CD14-positive monocyte (primary cell): ENCODE measurements around the gene CD6. TPM values are rescaled to one million over a fixed set of nuclear protein-coding genes. Genes with fewer than 3 reads are reported as not detected.

ENCODE experiments used
- DNase-seq, 3 donors: peaks; one replicate each; pipeline ENCODE4 v3.0.0-alpha.2; 2011 to 2022
- H2AFZ ChIP-seq: 2 replicates; pipeline ENCODE4 v1.6.0; 2012; ENCODE audit warnings: mild to moderate bottlenecking, low read depth, low read length, inconsistent platforms; ENCODE audit not compliant: insufficient read depth, poor library complexity, severe bottlenecking
- H3K27ac ChIP-seq, 2 donors: 1 replicate in 1 of 2; 2 replicates in 1 of 2; pipeline ENCODE4 v1.5.1; 2012 to 2013; ENCODE audit warnings: low read length in 2 of 2, control low read depth in 1 of 2, inconsistent platforms in 1 of 2, low read depth in 1 of 2, mild to moderate bottlenecking in 1 of 2
- H3K27me3 ChIP-seq, 2 donors: one replicate each; pipeline versions ENCODE4 v1.6.0 to v1.6.1; 2011 to 2013; ENCODE audit warnings: low read length in 2 of 2; ENCODE audit not compliant: control insufficient read depth in 2 of 2, insufficient read depth in 2 of 2
- H3K36me3 ChIP-seq, 2 donors: replicated peaks in 1 of 2; 1 replicate in 1 of 2; 2 replicates in 1 of 2; pipeline versions ENCODE4 v1.5.1 to v1.6.1; 2012 to 2013; ENCODE audit warnings: low read length in 2 of 2, control low read depth in 1 of 2, inconsistent platforms in 1 of 2, mild to moderate bottlenecking in 1 of 2; ENCODE audit not compliant: insufficient read depth in 2 of 2, control insufficient read depth in 1 of 2
- H3K4me1 ChIP-seq, 2 donors: 1 replicate in 1 of 2; 2 replicates in 1 of 2; pipeline versions ENCODE4 v1.5.1 to v1.6.1; 2012 to 2013; ENCODE audit warnings: low read length in 2 of 2, control low read depth in 1 of 2, inconsistent platforms in 1 of 2, mild to moderate bottlenecking in 1 of 2, moderate library complexity in 1 of 2; ENCODE audit not compliant: insufficient read depth in 2 of 2, control insufficient read depth in 1 of 2
- H3K4me2 ChIP-seq: replicated peaks from 2 replicates; pipeline ENCODE3; 2012; ENCODE audit warnings: low read length, moderate library complexity, mild to moderate bottlenecking; ENCODE audit not compliant: poor library complexity, severe bottlenecking; ENCODE audit errors: extremely low read depth
- H3K4me3 ChIP-seq, 3 experiments: fragments of 200-600 bp in 1 of 3; sonication (generic) in 1 of 3; replicated peaks in 1 of 3; 1 replicate in 2 of 3; 2 replicates in 1 of 3; pipeline ENCODE4 v1.5.1; 2011 to 2013; ENCODE audit warnings: low read length in 3 of 3, mild to moderate bottlenecking in 3 of 3, control low read depth in 2 of 3, low read depth in 2 of 3, inconsistent platforms in 1 of 3, moderate library complexity in 1 of 3
- H3K79me2 ChIP-seq: 2 replicates; pipeline ENCODE4 v1.6.0; 2012; ENCODE audit warnings: mild to moderate bottlenecking, control low read depth, inconsistent platforms, low read length, moderate library complexity; ENCODE audit not compliant: insufficient read depth
- H3K9ac ChIP-seq: 2 replicates; pipeline ENCODE4 v1.6.0; 2017; ENCODE audit warnings: low read length, mild to moderate bottlenecking; ENCODE audit not compliant: insufficient read depth, poor library complexity, severe bottlenecking
- H3K9me3 ChIP-seq, 2 donors: replicated peaks in 1 of 2; 1 replicate in 1 of 2; 2 replicates in 1 of 2; pipeline versions ENCODE4 v1.5.1 to v1.6.1; 2012 to 2013; ENCODE audit warnings: low read length in 2 of 2, control low read depth in 1 of 2; ENCODE audit not compliant: control insufficient read depth in 1 of 2, insufficient read depth in 1 of 2
- H4K20me1 ChIP-seq: 2 replicates; pipeline ENCODE4 v1.6.0; 2012; ENCODE audit warnings: mild to moderate bottlenecking, low read length, control low read depth, moderate library complexity; ENCODE audit not compliant: insufficient read depth
- H3K27ac Mint-ChIP-seq, 7 donors: one replicate each; pipeline ENCODE4 v1.8.0; 2020; ENCODE audit warnings: mild to moderate bottlenecking in 7 of 7, mixed read lengths in 7 of 7, moderate library complexity in 6 of 7, inconsistent platforms in 2 of 7
- H3K27me3 Mint-ChIP-seq, 3 donors: one replicate each; pipeline ENCODE4 v1.8.0; 2021 to 2022; ENCODE audit warnings: low read depth in 3 of 3, mild to moderate bottlenecking in 3 of 3, mixed read lengths in 3 of 3, moderate library complexity in 3 of 3, inconsistent platforms in 1 of 3
- H3K36me3 Mint-ChIP-seq, 2 donors: one replicate each; pipeline ENCODE4 v1.8.0; 2020; ENCODE audit warnings: mixed read lengths in 2 of 2, inconsistent platforms in 1 of 2, mild to moderate bottlenecking in 1 of 2
- H3K4me1 Mint-ChIP-seq: one replicate; pipeline ENCODE4 v1.8.0; 2020; ENCODE audit warnings: mild to moderate bottlenecking, mixed read lengths
- H3K4me3 Mint-ChIP-seq, 2 donors: one replicate each; pipeline ENCODE4 v1.8.0; 2020; ENCODE audit warnings: mild to moderate bottlenecking in 2 of 2, mixed read lengths in 2 of 2, moderate library complexity in 1 of 2
- H3K9me3 Mint-ChIP-seq, 7 donors: one replicate each; pipeline ENCODE4 v1.8.0; 2020 to 2022; ENCODE audit warnings: mixed read lengths in 7 of 7, mild to moderate bottlenecking in 6 of 7, moderate library complexity in 6 of 7, inconsistent platforms in 2 of 7
- CTCF ChIP-seq: fragments of 200-600 bp; IDR thresholded peaks from one replicate; pipeline ENCODE4 v1.8.0; 2022; ENCODE audit warnings: antibody characterized with exemption, mild to moderate bottlenecking
- WGBS: methylation state at CpG from one replicate; pipeline ENCODE4 v1.1.5; 2013; ENCODE audit warnings: missing lambda C conversion rate; ENCODE audit not compliant: insufficient coverage; 5-methylcytosine and 5-hydroxymethylcytosine counted together
- intact Hi-C, 2 donors: fragments of 100-400 bp; cut with micrococcal nuclease; formaldehyde crosslinking; loops; one replicate each; pipeline versions ENCODE4 v1.15.0 to v1.15.1; 2023
- polyA plus RNA-seq, 3 donors: library from polyadenylated mRNA; depleted of rRNA in 1 of 3; unstranded in 2 of 3; stranded (reverse) in 1 of 3; fragments of 300-500 nt in 2 of 3; fragments of >200 nt in 1 of 3; fragmentation: Illumina TruSeq in 2 of 3; gene quantifications; 1 replicate in 2 of 3; 2 replicates in 1 of 3; pipeline ENCODE4 v1.2.3, GENCODE V29; 2012 to 2021

CD6 gene
- polyA plus RNA-seq, 3 donors = 0.09 to 0.39 (median 0.39) TPM

DNA sequence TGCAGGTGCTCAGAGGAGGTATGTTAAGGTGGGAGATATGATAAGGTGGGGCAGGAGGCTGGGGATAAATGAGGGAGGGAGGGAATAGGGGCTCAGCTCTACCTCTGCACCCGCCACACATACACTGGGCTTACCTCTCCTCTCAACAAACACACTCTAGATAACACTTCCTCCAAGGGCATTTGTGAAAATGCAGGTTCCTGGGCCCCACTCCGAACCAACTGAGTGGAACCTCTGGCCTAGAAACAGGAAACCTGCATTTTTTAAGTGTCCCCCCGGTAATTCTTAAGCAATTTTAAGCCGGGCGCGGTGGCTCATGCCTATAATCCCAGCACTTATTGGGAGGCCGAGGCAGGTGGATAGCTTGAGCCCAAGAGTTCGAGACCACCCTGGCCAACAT is 84.3 kb downstream of the CD6 start:
- WGBS = 86% methylated on average over 3 of the region's 8 CpGs

GRCh38 chr11:61056571-61056970 is 85.1 kb downstream of the CD6 start:
- Mint-ChIP-seq H3K36me3 (no peaks in the 10 kb centered on the region), H3K9me3 (peaks cover 0 to 3% (median 0%) of the 10 kb centered on the region in 7 donors), H3K27ac (no peak overlapping the region), H3K4me3 (no peak overlapping the region), H3K27me3 (peaks cover 7 to 17% (median 9%) of the 10 kb centered on the region in 3 donors), H3K4me1 (peaks cover 21% of the 10 kb centered on the region)
- DNase-seq = no peak
- no peak for TF ChIP-seq CTCF
- H2AFZ ChIP-seq = no peak overlapping the region
- H3K27me3 ChIP-seq = no peaks in the 10 kb centered on the region
- H3K9ac ChIP-seq = no peak overlapping the region
- no peak overlapping the region for H3K4me3 ChIP-seq
- H3K4me1 ChIP-seq = peaks cover 17 to 18% of the 10 kb centered on the region in 2 donors
- intact Hi-C loops = no loop called here
- H4K20me1 ChIP-seq = no peaks in the 10 kb centered on the region
- H3K36me3 ChIP-seq = no peaks in the 10 kb centered on the region
- no peak overlapping the region for H3K27ac ChIP-seq
- H3K79me2 ChIP-seq = no peaks in the 10 kb centered on the region
- no peaks in the 10 kb centered on the region for H3K9me3 ChIP-seq
- no peak overlapping the region for H3K4me2 ChIP-seq
- WGBS = 93% methylated on average over 6 of the region's 6 CpGs

More for the DNA sequence above, 84.3 kb downstream of the CD6 start:
- Mint-ChIP-seq H3K9me3 (peaks cover 0 to 1% (median 0%) of the 10 kb centered on the region in 7 donors), H3K4me3 (no peak overlapping the region), H3K27me3 (peaks cover 7 to 17% (median 9%) of the 10 kb centered on the region in 3 donors), H3K36me3 (no peaks in the 10 kb centered on the region), H3K27ac (no peak overlapping the region), H3K4me1 (peaks cover 15% of the 10 kb centered on the region)
- Histone ChIP-seq H3K27me3 (no peaks in the 10 kb centered on the region), H3K27ac (no peak overlapping the region), H3K9me3 (no peaks in the 10 kb centered on the region), H3K9ac (no peak overlapping the region), H3K4me2 (no peak overlapping the region), H3K36me3 (no peaks in the 10 kb centered on the region), H3K79me2 (no peaks in the 10 kb centered on the region), H3K4me3 (no peak overlapping the region), H3K4me1 (peaks cover 9 to 10% of the 10 kb centered on the region in 2 donors), H2AFZ (no peak overlapping the region), H4K20me1 (no peaks in the 10 kb centered on the region)
- TF ChIP-seq CTCF = no peak
- intact Hi-C loops = no loop called here
- DNase-seq = no peak
